HFFc6 (cell line): ENCODE measurements around the gene DNAJB8. TPM values are rescaled to one million over a fixed set of nuclear protein-coding genes. Genes with fewer than 3 reads are reported as not detected.

Source experiments
- DNase-seq: peaks from one replicate; pipeline ENCODE4 v3.0.0-alpha.2; 2018
- H3K27ac Mint-ChIP-seq: 2 replicates; pipeline ENCODE4 v1.8.0; 2020; ENCODE audit warnings: mild to moderate bottlenecking, mixed read lengths
- H3K27me3 Mint-ChIP-seq: 2 replicates; pipeline ENCODE4 v1.8.0; 2021; ENCODE audit warnings: mild to moderate bottlenecking, moderate library complexity, mixed read lengths; ENCODE audit not compliant: insufficient read depth
- H3K36me3 Mint-ChIP-seq: 2 replicates; pipeline ENCODE4 v1.8.0; 2021; ENCODE audit warnings: low read depth, mixed read lengths
- H3K4me1 Mint-ChIP-seq: 2 replicates; pipeline ENCODE4 v1.8.0; 2020; ENCODE audit warnings: low read depth, mixed read lengths
- H3K4me3 Mint-ChIP-seq: 2 replicates; pipeline ENCODE4 v1.8.0; 2020; ENCODE audit warnings: mild to moderate bottlenecking, moderate library complexity, mixed read lengths
- H3K9me3 Mint-ChIP-seq: 2 replicates; pipeline ENCODE4 v1.8.0; 2020; ENCODE audit warnings: mild to moderate bottlenecking, mixed read lengths
- total RNA-seq, 6 experiments: library from RNA; stranded (reverse); fragmentation: NEBNext Ultra II Directional; extraction: Animal tissue kit (Norgen Biotek cat#: 25700); gene quantifications; 2 replicates in 1 of 6; 3 replicates in 5 of 6; pipeline ENCODE4 v1.2.3, GENCODE V29; 2021
- TF ChIP-seq, protein P1 (sequence below): fragments of 200-600 bp; sonication (generic); IDR thresholded peaks from 2 replicates; pipeline ENCODE4 v1.5.0; 2021; ENCODE audit warnings: antibody characterized with exemption, mild to moderate bottlenecking

DNAJB8 gene
- total RNA-seq, 6 experiments from 2014 or later = not detected

DNA sequence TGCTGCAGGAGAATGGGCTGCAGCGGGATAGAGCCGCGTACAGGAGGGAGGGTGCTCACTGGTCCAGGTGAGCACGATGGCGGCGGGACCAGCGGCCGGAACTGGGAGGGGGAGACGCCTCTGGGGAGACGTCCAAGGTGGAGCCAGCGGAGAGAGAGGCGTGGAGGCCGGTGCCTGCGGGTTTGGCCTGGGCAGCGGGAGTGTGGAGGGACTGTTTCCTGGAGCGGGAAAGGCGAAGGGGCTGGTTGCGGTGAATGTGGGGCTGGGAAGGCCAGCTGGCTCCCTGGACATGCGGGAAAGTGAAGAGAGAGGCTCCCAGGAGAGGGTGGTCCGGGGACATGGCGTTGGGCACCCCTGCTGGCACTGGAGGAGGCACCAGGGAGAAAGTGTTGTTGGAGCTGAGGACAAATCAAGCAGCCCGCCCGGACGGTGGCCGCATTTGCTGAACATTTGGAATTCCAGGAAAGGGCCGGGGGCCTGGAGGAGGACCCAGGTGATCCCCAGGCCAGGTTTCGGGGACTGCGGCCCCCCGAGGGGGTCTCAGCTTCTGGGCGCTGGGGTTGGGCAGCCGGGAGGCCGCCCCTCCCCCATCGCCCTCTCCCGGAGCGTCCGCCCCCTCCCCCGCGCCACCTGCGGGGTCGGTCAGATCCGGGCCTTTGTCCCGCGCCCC, 34.3 kb downstream of the DNAJB8 start:
- Mint-ChIP-seq H3K9me3 (peaks cover 4% of the 10 kb centered on the region; the same call in 1 of the 2 replicates), H3K36me3 (no peaks in the 10 kb centered on the region; the same call in 1 of the 2 replicates), H3K4me3 (peak overlapping the region; percentile 79), H3K27me3 (peaks cover 24% of the 10 kb centered on the region), H3K27ac (no peak overlapping the region; the same call in 1 of the 2 replicates), H3K4me1 (peaks cover 31% of the 10 kb centered on the region)
- DNase-seq = no peak
- TF ChIP-seq, protein P1, sequence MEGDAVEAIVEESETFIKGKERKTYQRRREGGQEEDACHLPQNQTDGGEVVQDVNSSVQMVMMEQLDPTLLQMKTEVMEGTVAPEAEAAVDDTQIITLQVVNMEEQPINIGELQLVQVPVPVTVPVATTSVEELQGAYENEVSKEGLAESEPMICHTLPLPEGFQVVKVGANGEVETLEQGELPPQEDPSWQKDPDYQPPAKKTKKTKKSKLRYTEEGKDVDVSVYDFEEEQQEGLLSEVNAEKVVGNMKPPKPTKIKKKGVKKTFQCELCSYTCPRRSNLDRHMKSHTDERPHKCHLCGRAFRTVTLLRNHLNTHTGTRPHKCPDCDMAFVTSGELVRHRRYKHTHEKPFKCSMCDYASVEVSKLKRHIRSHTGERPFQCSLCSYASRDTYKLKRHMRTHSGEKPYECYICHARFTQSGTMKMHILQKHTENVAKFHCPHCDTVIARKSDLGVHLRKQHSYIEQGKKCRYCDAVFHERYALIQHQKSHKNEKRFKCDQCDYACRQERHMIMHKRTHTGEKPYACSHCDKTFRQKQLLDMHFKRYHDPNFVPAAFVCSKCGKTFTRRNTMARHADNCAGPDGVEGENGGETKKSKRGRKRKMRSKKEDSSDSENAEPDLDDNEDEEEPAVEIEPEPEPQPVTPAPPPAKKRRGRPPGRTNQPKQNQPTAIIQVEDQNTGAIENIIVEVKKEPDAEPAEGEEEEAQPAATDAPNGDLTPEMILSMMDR = no peak

DNA sequence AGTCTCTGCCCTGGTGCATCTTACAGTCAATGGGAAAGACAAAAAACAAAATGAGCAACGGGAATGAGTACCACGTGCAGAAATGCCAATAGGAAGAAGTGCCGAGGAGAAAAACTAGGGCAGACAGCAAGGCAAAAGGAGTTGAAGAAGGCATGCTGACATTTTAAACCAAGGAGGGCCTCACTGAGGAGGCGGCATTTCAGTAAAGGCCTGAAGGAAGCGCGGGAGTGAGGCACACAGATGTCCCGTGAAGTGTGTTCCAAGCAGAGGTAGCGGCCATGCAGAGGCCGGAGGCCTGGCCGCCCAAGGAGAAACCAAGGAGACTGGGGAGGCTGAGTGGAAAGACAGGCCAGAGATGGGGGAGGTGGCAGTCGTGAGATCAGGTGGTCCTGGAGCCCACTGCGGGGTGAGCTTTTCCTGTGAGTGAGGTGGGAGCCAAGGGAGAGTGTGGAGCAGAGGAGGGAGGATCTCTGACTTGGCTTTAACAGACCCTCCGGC, 34.8 kb downstream of the DNAJB8 start:
- TF ChIP-seq, protein P1 = no peak
- Mint-ChIP-seq H3K9me3 (peaks cover 4% of the 10 kb centered on the region; the same call in 1 of the 2 replicates), H3K27me3 (peaks cover 24% of the 10 kb centered on the region), H3K27ac (no peak overlapping the region), H3K4me1 (peaks cover 31% of the 10 kb centered on the region), H3K4me3 (peak overlapping the region; percentile 79; the same call in 1 of the 2 replicates), H3K36me3 (no peaks in the 10 kb centered on the region)
- no peak for DNase-seq

DNA sequence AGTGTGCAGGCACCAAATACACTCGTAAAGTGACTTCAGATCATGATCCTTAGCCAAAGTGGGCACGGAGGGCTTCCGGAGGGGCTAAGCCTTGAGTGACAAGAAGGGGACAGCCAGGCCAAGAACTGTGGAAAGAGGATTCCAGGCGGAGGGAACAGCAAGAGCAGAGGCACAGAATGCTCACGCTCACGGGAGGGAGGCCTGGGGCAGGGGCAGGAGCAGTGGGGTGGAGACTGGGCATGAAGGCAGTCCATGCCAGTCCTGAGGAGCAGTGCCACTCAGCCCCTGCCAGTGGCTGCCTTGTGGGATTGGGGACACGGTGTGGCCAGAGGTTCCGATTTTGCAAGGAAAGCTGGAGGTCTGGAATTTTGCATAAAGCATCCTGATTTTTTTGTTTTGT, 36.0 kb downstream of the DNAJB8 start:
- Mint-ChIP-seq H3K27me3 (peaks cover 24% of the 10 kb centered on the region), H3K36me3 (no peaks in the 10 kb centered on the region), H3K9me3 (no peaks in the 10 kb centered on the region), H3K27ac (no peak overlapping the region), H3K4me1 (peaks cover 21% of the 10 kb centered on the region), H3K4me3 (no peak overlapping the region)
- no peak for DNase-seq
- TF ChIP-seq, protein P1 = no peak

DNA sequence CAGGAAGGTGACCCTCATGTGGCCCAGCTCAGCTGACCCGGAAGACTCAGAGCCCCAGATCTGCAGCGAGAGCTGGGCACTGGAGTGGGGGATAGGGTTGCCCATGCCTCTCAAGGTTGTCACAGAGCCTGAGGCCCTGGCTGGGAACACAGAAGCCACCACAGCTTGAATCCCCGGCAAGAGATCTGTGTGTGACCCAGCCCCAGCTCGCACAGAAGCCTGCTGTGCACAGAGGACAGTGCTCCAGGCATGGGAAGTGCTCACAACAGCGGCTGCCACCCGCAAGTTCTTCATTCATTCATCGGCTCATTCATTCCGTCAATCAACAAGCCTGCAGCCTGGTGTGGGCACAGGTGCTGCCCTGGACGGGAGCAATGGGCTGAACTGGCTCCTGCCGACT, 36.4 kb downstream of the DNAJB8 start:
- Mint-ChIP-seq H3K9me3 (no peaks in the 10 kb centered on the region), H3K4me1 (peaks cover 20% of the 10 kb centered on the region), H3K27ac (no peak overlapping the region), H3K4me3 (no peak overlapping the region), H3K36me3 (no peaks in the 10 kb centered on the region), H3K27me3 (peaks cover 24% of the 10 kb centered on the region)
- DNase-seq = no peak
- TF ChIP-seq, protein P1 = no peak

DNA sequence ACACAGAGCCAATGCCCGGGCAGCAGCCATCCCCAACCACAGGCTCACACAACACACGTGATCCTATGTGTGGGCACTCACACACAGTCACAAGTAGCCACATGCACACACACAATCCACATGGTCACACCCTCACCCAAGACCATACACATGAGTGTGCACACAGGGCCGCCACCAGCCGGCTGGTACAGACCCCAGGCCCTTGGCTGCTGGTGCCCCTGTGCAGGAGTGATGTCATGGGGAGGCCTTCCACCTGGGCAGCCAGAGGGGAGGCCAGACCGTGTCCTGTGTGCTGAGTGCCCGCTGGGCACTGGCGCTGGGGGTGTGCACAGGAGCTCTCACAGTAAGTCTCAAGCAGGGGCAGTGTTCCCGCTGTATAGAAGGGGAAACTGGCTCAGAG, 36.9 kb downstream of the DNAJB8 start:
- H3K36me3 Mint-ChIP-seq = no peaks in the 10 kb centered on the region
- no peak overlapping the region for H3K27ac Mint-ChIP-seq
- no peak for DNase-seq
- no peak overlapping the region for H3K4me3 Mint-ChIP-seq
- H3K27me3 Mint-ChIP-seq = peaks cover 25% of the 10 kb centered on the region
- no peaks in the 10 kb centered on the region for H3K9me3 Mint-ChIP-seq
- peaks cover 21% of the 10 kb centered on the region for H3K4me1 Mint-ChIP-seq
- TF ChIP-seq, protein P1 = no peak
